Adrenal gland (tissue), 5 donors: Measurements from ENCODE around the gene POGK.

Source experiments
- CTCF ChIP-seq, 6 experiments: fragments of 450-650 bp in 4 of 6; fragments of 200-600 bp in 2 of 6; sonication (generic) in 1 of 6; IDR thresholded peaks; 1 replicate in 5 of 6; 2 replicates in 1 of 6; pipeline versions ENCODE4 v1.5.1 to v1.8.0; 2016 to 2021; ENCODE audit warnings: antibody characterized with exemption in 6 of 6, mild to moderate bottlenecking in 2 of 6, moderate library complexity in 1 of 6
- POLR2A ChIP-seq, 2 donors: fragments of 450-650 bp; IDR thresholded peaks; one replicate each; pipeline ENCODE4 v1.6.1; 2017; ENCODE audit warnings: antibody characterized with exemption in 2 of 2, mild to moderate bottlenecking in 2 of 2, moderate library complexity in 1 of 2
- donor health status: DM: no; HTN: no; CAD: no.

GRCh38 chr1:166900987-166901386, 61.7 kb downstream of the POGK start:
- TF ChIP-seq CTCF (IDR thresholded peaks at IDR 0.05) (no peak), POLR2A (IDR thresholded peaks at IDR 0.05) (no peak)
